Colonic mucosa (tissue), 4 donors: ENCODE measurements around the gene MYRF. TPM values are rescaled to one million over a fixed set of nuclear protein-coding genes. Genes with fewer than 3 reads are reported as not detected.

ENCODE experiments used
- DNase-seq: peaks from one replicate; pipeline ENCODE4 v3.0.0-alpha.2; 2020
- H3K27ac ChIP-seq: fragments of 200-600 bp; one replicate; pipeline ENCODE4 v1.8.0; 2021
- H3K27me3 ChIP-seq: fragments of 200-600 bp; one replicate; pipeline ENCODE4 v1.8.0; 2021
- H3K36me3 ChIP-seq: fragments of 200-600 bp; one replicate; pipeline ENCODE4 v1.8.0; 2021
- H3K4me1 ChIP-seq: fragments of 200-600 bp; one replicate; pipeline ENCODE4 v1.8.0; 2021; ENCODE audit warnings: mild to moderate bottlenecking
- H3K4me3 ChIP-seq: fragments of 200-600 bp; one replicate; pipeline ENCODE4 v1.8.0; 2021
- H3K9ac ChIP-seq, 2 donors: one replicate each; pipeline ENCODE4 v1.7.0; 2013; ENCODE audit warnings: control low read depth in 2 of 2, low read depth in 2 of 2, low read length in 2 of 2
- H3K9me3 ChIP-seq: fragments of 200-600 bp; one replicate; pipeline ENCODE4 v1.8.0; 2021
- intact Hi-C: fragments of 100-400 bp; cut with DNase I; formaldehyde crosslinking; loops from one replicate; pipeline ENCODE4 v1.14.1; 2022
- total RNA-seq, 2 donors: library from RNA; stranded (reverse); fragmentation: NEBNext Ultra II Directional in 1 of 2; extraction: Animal tissue kit (Norgen Biotek cat#: 25700) in 1 of 2; gene quantifications; one replicate each; pipeline ENCODE4 v1.2.1, GENCODE V29; 2021
- TF ChIP-seq, protein P1 (sequence below): fragments of 200-600 bp; IDR thresholded peaks from one replicate; pipeline ENCODE4 v1.8.0; 2022; ENCODE audit warnings: antibody characterized with exemption, mild to moderate bottlenecking
- donor health status: healthy.
- donor health status: DM: no; HTN: no; CAD: no.
- donor health status: DM: no; HTN: no; CAD: no.

MYRF gene
- total RNA-seq, 2 donors from 2014 or later, result 8.8 to 14.9 TPM

GRCh38 chr11:61812736-61813411 lies 60.4 kb downstream of the MYRF start:
- no peaks in the 10 kb centered on the region for H3K9me3 ChIP-seq
- no peak for DNase-seq
- peaks cover 7% of the 10 kb centered on the region for H3K27me3 ChIP-seq
- no peak overlapping the region for H3K9ac ChIP-seq
- H3K4me3 ChIP-seq, result no peak overlapping the region
- H3K4me1 ChIP-seq, result no peaks in the 10 kb centered on the region
- intact Hi-C loops, result no loop called here
- TF ChIP-seq, protein P1, sequence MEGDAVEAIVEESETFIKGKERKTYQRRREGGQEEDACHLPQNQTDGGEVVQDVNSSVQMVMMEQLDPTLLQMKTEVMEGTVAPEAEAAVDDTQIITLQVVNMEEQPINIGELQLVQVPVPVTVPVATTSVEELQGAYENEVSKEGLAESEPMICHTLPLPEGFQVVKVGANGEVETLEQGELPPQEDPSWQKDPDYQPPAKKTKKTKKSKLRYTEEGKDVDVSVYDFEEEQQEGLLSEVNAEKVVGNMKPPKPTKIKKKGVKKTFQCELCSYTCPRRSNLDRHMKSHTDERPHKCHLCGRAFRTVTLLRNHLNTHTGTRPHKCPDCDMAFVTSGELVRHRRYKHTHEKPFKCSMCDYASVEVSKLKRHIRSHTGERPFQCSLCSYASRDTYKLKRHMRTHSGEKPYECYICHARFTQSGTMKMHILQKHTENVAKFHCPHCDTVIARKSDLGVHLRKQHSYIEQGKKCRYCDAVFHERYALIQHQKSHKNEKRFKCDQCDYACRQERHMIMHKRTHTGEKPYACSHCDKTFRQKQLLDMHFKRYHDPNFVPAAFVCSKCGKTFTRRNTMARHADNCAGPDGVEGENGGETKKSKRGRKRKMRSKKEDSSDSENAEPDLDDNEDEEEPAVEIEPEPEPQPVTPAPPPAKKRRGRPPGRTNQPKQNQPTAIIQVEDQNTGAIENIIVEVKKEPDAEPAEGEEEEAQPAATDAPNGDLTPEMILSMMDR, result no peak
- no peak overlapping the region for H3K27ac ChIP-seq
- no peaks in the 10 kb centered on the region for H3K36me3 ChIP-seq

DNA sequence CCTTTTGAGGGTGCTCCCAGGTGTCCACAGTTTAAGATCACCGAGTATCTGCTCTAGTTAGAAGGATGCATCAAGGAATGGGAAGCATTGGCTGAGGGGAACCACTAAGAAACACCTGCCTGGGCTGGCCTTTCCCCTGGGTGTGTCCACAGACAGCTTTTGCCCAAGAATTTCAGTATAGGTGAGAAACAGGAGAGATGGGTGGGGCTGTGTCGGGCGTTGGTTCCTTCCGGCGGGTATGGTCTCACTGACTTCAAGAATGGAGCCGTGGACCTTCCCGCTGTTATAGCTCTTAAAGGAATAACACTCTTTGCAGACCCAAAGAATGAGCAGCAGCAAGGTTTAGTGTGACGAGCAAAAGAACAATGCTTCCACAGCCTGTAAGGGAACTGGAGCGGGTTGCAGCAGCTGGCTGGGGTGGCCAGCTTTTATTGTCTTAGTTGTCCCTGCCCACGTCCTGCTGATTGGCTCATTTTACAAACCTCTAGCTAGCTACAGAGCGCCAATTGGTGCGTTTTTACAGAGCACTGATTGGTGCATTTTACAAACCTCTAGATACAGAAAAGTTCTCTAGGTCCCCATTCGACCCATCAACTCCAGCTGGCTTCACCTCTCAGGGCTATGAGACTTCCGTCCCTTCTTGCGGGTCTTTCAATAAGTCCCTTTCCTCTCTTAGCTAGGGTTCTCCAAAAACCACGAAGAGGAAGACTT lies 62.0 kb downstream of the MYRF start:
- DNase-seq, result peak; percentile 67
- intact Hi-C loops, result no loop called here
- Histone ChIP-seq H3K36me3 (no peaks in the 10 kb centered on the region), H3K27ac (peak overlapping the region; percentile 95), H3K4me1 (no peaks in the 10 kb centered on the region), H3K9me3 (no peaks in the 10 kb centered on the region), H3K4me3 (peak overlapping the region; percentile 75), H3K9ac (peak overlapping the region in 1 of 2 donors; percentile 94), H3K27me3 (peaks cover 7% of the 10 kb centered on the region)
- TF ChIP-seq, protein P1, result no peak

DNA sequence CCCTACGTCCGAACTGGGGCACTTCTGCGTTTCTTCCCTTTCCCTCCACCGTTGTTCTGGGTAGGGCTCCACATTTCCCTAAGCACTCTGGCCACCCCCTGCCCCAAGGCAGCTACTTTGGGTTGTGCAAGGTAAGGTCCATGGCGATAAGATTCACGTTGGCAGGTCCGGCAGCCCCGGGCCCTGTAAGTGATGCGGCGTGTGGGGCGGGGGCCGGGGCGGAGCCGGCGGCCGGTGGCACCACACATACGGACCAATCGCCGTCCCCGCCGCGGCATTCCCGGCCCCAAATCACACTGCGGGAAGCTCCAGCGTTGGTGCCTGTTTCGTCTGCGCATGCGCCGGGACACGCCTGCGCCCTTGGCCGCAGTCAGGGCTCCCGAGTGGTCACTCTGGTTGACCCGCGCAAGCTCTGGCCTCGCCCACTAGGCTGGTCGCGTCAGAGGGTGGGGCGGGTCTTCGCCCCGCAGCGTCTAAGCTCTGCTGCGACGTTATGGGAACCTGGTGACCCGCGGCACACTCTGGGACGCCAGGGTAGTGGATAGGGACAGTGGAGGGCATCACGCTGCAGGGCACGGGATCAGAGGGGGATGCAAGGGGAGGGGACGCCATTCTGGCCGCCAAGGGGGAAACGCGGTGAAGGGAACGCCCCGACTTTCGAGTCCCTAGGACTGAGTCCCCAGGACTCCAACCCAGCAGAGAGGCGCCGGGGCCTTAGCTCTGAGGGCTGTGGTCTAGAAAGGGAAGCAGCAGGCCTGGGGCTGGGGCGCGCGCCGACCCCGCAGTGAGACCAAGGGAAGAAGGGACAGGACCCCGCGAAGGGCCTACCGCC lies 62.7 kb downstream of the MYRF start:
- H3K9ac ChIP-seq, result peak overlapping the region; percentile 71 to 94
- TF ChIP-seq, protein P1, result no peak
- DNase-seq, result peak; percentile 91
- H3K27me3 ChIP-seq, result peaks cover 7% of the 10 kb centered on the region
- no peaks in the 10 kb centered on the region for H3K36me3 ChIP-seq
- no peaks in the 10 kb centered on the region for H3K4me1 ChIP-seq
- intact Hi-C loops, result no loop called here
- H3K27ac ChIP-seq, result peak overlapping the region; percentile 95
- H3K9me3 ChIP-seq, result no peaks in the 10 kb centered on the region
- H3K4me3 ChIP-seq, result peak overlapping the region; percentile 75

GRCh38 chr11:61815790-61816735 lies 63.6 kb downstream of the MYRF start:
- TF ChIP-seq, protein P1, result no peak
- Histone ChIP-seq H3K9me3 (no peaks in the 10 kb centered on the region), H3K27ac (peak overlapping the region; percentile 95), H3K9ac (peak overlapping the region; percentile 71 to 94), H3K4me3 (peak overlapping the region; percentile 75), H3K36me3 (no peaks in the 10 kb centered on the region), H3K4me1 (no peaks in the 10 kb centered on the region), H3K27me3 (peaks cover 7% of the 10 kb centered on the region)
- intact Hi-C loops, result no loop called here
- peak; percentile 61 for DNase-seq
